HepG2 (cell line): ENCODE results near the gene NT5DC4. TPM values are rescaled to one million over a fixed set of nuclear protein-coding genes. Genes with fewer than 3 reads are reported as not detected.

ENCODE experiments used
- GABPB1 ChIP-seq: IDR thresholded peaks from 2 replicates; pipeline ENCODE4 v1.6.1; 2016; ENCODE audit warnings: mild to moderate bottlenecking, missing genetic modification reagents, moderate library complexity, missing compliant biosample characterization
- KDM2A ChIP-seq: sonication (generic); formaldehyde crosslinking; IDR thresholded peaks from 2 replicates; pipeline ENCODE4 v1.4.0; 2020; ENCODE audit warnings: low read depth, missing genetic modification reagents, borderline replicate concordance
- MEIS2 ChIP-seq: sonication (generic); formaldehyde crosslinking; IDR thresholded peaks from 2 replicates; pipeline ENCODE4 v1.9.0; 2021; ENCODE audit warnings: mild to moderate bottlenecking, missing genetic modification reagents
- RBM22 ChIP-seq: fragments of 200-400 bp; formaldehyde crosslinking; optimal IDR thresholded peaks from 2 replicates; pipeline ENCODE3; 2017; ENCODE audit warnings: mild to moderate bottlenecking, low read length, moderate library complexity
- YY1 ChIP-seq: IDR thresholded peaks from 2 replicates; pipeline ENCODE4 v1.6.1; 2011; ENCODE audit warnings: low read length, low read depth, moderate library complexity, mild to moderate bottlenecking; ENCODE audit not compliant: insufficient read depth, insufficient replicate concordance
- ZNF296 ChIP-seq: sonication (generic); formaldehyde crosslinking; conservative IDR thresholded peaks from 2 replicates; pipeline ENCODE4 v1.5.0; 2020; ENCODE audit warnings: mild to moderate bottlenecking, missing genetic modification reagents
- ZNF747 ChIP-seq: sonication (generic); formaldehyde crosslinking; IDR thresholded peaks from 2 replicates; pipeline ENCODE4 v1.8.1; 2023; ENCODE audit warnings: missing genetic modification reagents, mild to moderate bottlenecking, borderline replicate concordance
- ZNF75D ChIP-seq: sonication (generic); formaldehyde crosslinking; IDR thresholded peaks from 2 replicates; pipeline ENCODE4 v1.8.1; 2023; ENCODE audit warnings: missing genetic modification reagents, mild to moderate bottlenecking, borderline replicate concordance
- polyA plus RNA-seq, 8 experiments: library from polyadenylated mRNA; depleted of rRNA in 3 of 8; stranded (reverse) in 7 of 8; unstranded in 1 of 8; fragments of >200 nt; fragmentation: Illumina TruSeq in 4 of 8; extraction: Trizol in 4 of 8; gene quantifications; 2 replicates each; pipeline versions ENCODE4 v1.2.1 to v1.2.3, GENCODE V29; 2011 to 2016; ENCODE audit warnings: low read depth in 4 of 8, missing spikeins in 1 of 8, mixed read lengths in 1 of 8; ENCODE audit not compliant: insufficient read depth in 1 of 8
- total RNA-seq, 5 experiments: library from RNA; depleted of rRNA; stranded (reverse); fragments of >200 nt; fragmentation: Illumina TruSeq; extraction: Trizol; gene quantifications; 2 replicates each; pipeline ENCODE4 v1.2.3, GENCODE V29; 2016; ENCODE audit warnings: low read depth in 1 of 5
- TF ChIP-seq, protein P1 (sequence below): sonication (generic); formaldehyde crosslinking; IDR thresholded peaks from 2 replicates; pipeline ENCODE4 v1.9.0; 2021; ENCODE audit warnings: missing genetic modification reagents, borderline replicate concordance
- TF ChIP-seq, protein P2 (sequence below): sonication (generic); formaldehyde crosslinking; IDR thresholded peaks from 2 replicates; pipeline ENCODE4 v1.4.0; 2020; ENCODE audit warnings: missing genetic modification reagents
- TF ChIP-seq, protein P3 (sequence below): sonication (generic); formaldehyde crosslinking; IDR thresholded peaks from 2 replicates; pipeline ENCODE4 v1.5.0; 2020; ENCODE audit warnings: mild to moderate bottlenecking, missing genetic modification reagents, borderline replicate concordance
- TF ChIP-seq, protein P4 (sequence below): sonication (generic); formaldehyde crosslinking; IDR thresholded peaks from 2 replicates; pipeline ENCODE4 v1.5.1; 2020; ENCODE audit warnings: missing genetic modification reagents, mild to moderate bottlenecking, borderline replicate concordance

Gene NT5DC4
- total and polyA plus RNA-seq, 2 of the 13 experiments (the other 11 are each of a cell fraction or from before 2014, with no cell fraction given): 0.04 to 4.2 TPM

DNA sequence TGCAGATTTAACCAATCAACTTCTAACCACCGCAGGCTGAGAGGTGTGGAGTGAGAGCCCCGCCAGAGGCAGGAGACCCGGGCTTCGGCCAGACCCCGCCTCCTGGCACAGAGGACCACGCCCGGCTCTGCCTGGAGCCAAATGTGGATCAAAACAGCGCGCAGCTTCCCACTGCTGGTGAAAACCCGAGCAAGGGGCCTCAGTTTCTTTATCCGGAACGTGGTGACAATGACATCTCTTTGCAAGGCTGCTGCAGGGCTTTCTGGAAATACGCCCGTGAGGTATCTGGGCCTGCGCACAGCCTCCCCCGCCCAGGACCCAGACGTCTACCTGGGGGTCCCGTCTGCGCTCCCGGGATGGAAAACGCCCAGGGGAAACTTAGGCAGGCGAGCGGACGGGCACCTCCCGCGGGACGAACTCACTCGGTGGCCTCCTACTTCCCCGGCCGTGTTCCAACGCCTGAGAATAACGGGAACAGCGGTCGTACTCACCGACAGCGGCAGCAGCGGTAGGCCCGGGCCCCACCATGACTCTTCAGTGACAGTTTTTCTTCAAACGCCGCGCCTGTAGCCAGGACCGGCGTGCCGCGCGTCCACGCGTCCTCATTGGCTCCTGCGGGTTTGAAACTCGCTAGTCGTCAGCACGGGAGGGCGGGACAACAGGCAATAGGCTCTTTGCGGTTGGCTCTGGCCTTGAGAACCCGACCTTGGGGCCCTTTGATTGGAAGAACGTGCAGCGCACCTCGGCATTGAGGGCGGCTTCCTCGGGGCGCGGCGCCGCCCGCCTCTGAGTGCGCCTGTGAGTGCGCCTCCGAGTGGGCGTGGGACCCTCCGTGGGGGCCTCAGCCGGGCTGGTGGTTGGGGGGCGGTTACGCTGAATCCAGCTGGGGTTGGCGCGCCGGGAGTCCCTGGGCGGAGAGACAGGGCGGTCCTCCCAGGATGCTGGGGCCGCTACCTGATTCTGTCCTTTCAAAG lies 43.5 kb downstream of the NT5DC4 start, which contains the start of gene CKAP2L (continued):
- TF ChIP-seq, protein P1, sequence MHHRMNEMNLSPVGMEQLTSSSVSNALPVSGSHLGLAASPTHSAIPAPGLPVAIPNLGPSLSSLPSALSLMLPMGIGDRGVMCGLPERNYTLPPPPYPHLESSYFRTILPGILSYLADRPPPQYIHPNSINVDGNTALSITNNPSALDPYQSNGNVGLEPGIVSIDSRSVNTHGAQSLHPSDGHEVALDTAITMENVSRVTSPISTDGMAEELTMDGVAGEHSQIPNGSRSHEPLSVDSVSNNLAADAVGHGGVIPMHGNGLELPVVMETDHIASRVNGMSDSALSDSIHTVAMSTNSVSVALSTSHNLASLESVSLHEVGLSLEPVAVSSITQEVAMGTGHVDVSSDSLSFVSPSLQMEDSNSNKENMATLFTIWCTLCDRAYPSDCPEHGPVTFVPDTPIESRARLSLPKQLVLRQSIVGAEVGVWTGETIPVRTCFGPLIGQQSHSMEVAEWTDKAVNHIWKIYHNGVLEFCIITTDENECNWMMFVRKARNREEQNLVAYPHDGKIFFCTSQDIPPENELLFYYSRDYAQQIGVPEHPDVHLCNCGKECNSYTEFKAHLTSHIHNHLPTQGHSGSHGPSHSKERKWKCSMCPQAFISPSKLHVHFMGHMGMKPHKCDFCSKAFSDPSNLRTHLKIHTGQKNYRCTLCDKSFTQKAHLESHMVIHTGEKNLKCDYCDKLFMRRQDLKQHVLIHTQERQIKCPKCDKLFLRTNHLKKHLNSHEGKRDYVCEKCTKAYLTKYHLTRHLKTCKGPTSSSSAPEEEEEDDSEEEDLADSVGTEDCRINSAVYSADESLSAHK (CRISPR knock-in tag): 0 out of 2 replicates have a peak, but pooled peaks have one; percentile 47
- TF ChIP-seq YY1 (peak; percentile 44), MEIS2 (CRISPR knock-in tag) (0 out of 2 replicates have a peak, but pooled peaks have one; percentile 9), ZNF747 (CRISPR knock-in tag) (0 out of 2 replicates have a peak, but pooled peaks have one; percentile 67), KDM2A (CRISPR knock-in tag) (peak; percentile 84), ZNF296 (CRISPR knock-in tag) (no peak), GABPB1 (CRISPR knock-in tag) (peak; percentile 83), ZNF75D (CRISPR knock-in tag) (no peak), RBM22 (no peak)
- TF ChIP-seq, protein P2, sequence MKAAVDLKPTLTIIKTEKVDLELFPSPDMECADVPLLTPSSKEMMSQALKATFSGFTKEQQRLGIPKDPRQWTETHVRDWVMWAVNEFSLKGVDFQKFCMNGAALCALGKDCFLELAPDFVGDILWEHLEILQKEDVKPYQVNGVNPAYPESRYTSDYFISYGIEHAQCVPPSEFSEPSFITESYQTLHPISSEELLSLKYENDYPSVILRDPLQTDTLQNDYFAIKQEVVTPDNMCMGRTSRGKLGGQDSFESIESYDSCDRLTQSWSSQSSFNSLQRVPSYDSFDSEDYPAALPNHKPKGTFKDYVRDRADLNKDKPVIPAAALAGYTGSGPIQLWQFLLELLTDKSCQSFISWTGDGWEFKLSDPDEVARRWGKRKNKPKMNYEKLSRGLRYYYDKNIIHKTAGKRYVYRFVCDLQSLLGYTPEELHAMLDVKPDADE (CRISPR knock-in tag): no peak
- TF ChIP-seq, protein P3, sequence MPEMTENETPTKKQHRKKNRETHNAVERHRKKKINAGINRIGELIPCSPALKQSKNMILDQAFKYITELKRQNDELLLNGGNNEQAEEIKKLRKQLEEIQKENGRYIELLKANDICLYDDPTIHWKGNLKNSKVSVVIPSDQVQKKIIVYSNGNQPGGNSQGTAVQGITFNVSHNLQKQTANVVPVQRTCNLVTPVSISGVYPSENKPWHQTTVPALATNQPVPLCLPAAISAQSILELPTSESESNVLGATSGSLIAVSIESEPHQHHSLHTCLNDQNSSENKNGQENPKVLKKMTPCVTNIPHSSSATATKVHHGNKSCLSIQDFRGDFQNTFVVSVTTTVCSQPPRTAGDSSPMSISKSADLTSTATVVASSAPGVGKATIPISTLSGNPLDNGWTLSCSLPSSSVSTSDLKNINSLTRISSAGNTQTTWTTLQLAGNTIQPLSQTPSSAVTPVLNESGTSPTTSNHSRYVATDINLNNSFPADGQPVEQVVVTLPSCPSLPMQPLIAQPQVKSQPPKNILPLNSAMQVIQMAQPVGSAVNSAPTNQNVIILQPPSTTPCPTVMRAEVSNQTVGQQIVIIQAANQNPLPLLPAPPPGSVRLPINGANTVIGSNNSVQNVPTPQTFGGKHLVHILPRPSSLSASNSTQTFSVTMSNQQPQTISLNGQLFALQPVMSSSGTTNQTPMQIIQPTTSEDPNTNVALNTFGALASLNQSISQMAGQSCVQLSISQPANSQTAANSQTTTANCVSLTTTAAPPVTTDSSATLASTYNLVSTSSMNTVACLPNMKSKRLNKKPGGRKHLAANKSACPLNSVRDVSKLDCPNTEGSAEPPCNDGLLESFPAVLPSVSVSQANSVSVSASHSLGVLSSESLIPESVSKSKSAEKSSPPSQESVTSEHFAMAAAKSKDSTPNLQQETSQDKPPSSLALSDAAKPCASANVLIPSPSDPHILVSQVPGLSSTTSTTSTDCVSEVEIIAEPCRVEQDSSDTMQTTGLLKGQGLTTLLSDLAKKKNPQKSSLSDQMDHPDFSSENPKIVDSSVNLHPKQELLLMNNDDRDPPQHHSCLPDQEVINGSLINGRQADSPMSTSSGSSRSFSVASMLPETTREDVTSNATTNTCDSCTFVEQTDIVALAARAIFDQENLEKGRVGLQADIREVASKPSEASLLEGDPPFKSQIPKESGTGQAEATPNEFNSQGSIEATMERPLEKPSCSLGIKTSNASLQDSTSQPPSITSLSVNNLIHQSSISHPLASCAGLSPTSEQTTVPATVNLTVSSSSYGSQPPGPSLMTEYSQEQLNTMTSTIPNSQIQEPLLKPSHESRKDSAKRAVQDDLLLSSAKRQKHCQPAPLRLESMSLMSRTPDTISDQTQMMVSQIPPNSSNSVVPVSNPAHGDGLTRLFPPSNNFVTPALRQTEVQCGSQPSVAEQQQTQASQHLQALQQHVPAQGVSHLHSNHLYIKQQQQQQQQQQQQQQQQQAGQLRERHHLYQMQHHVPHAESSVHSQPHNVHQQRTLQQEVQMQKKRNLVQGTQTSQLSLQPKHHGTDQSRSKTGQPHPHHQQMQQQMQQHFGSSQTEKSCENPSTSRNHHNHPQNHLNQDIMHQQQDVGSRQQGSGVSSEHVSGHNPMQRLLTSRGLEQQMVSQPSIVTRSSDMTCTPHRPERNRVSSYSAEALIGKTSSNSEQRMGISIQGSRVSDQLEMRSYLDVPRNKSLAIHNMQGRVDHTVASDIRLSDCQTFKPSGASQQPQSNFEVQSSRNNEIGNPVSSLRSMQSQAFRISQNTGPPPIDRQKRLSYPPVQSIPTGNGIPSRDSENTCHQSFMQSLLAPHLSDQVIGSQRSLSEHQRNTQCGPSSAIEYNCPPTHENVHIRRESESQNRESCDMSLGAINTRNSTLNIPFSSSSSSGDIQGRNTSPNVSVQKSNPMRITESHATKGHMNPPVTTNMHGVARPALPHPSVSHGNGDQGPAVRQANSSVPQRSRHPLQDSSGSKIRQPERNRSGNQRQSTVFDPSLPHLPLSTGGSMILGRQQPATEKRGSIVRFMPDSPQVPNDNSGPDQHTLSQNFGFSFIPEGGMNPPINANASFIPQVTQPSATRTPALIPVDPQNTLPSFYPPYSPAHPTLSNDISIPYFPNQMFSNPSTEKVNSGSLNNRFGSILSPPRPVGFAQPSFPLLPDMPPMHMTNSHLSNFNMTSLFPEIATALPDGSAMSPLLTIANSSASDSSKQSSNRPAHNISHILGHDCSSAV (CRISPR knock-in tag): no peak
- TF ChIP-seq, protein P4, sequence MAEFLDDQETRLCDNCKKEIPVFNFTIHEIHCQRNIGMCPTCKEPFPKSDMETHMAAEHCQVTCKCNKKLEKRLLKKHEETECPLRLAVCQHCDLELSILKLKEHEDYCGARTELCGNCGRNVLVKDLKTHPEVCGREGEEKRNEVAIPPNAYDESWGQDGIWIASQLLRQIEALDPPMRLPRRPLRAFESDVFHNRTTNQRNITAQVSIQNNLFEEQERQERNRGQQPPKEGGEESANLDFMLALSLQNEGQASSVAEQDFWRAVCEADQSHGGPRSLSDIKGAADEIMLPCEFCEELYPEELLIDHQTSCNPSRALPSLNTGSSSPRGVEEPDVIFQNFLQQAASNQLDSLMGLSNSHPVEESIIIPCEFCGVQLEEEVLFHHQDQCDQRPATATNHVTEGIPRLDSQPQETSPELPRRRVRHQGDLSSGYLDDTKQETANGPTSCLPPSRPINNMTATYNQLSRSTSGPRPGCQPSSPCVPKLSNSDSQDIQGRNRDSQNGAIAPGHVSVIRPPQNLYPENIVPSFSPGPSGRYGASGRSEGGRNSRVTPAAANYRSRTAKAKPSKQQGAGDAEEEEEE (CRISPR knock-in tag): no peak
